Motor neuron (in vitro differentiated cells): ENCODE results near the gene POLD2. TPM values are rescaled to one million over a fixed set of nuclear protein-coding genes. Genes with fewer than 3 reads are reported as not detected.

Source experiments
- ATAC-seq, 8 experiments: fragments of 200-7000 bp; cut with Tn5 transposase; replicated peaks in 6 of 8; 2 replicates each; pipeline ENCODE4 v1.8.0; 2021; ENCODE audit warnings: mild to moderate bottlenecking in 8 of 8, moderate library complexity in 8 of 8
- H3K27ac ChIP-seq, 2 donors: fragments of 250-450 bp; sonication (Bioruptor Pico); 2 replicates each; pipeline ENCODE4 v1.9.0; 2021; ENCODE audit warnings: antibody characterized with exemption in 2 of 2, mild to moderate bottlenecking in 2 of 2, moderate library complexity in 1 of 2
- H3K4me1 ChIP-seq, 2 donors: fragments of 250-450 bp; sonication (Bioruptor Pico); replicated peaks in 1 of 2; 2 replicates each; pipeline ENCODE4 v1.6.1; 2021; ENCODE audit warnings: antibody characterized with exemption in 2 of 2, mild to moderate bottlenecking in 2 of 2, moderate library complexity in 1 of 2
- H3K4me3 ChIP-seq, 5 donors: fragments of 250-450 bp; sonication (Bioruptor Pico); 2 replicates each; pipeline ENCODE4 v1.9.0; 2021; ENCODE audit warnings: antibody characterized with exemption in 5 of 5, mild to moderate bottlenecking in 5 of 5, moderate library complexity in 4 of 5
- WGBS, 10 experiments: fragments of 450-650 bp; shearing (Covaris generic); methylation state at CpG; one replicate each; pipeline ENCODE4 v1.0.0; 2022; 5-methylcytosine and 5-hydroxymethylcytosine counted together
- in situ Hi-C, 9 experiments: fragments of 400-800 bp; cut with MboI; loops; one replicate each; pipeline ENCODE4 v1.15.0; 2021; ENCODE audit warnings: low sequenced_read_pairs in 9 of 9, low pct_unique_long_range_greater_than_20kb in 2 of 9; ENCODE audit not compliant: unreplicated experiment in 9 of 9
- total RNA-seq, 8 experiments: library from RNA; unstranded; fragments of 300-600 nt; gene quantifications; 2 replicates each; pipeline versions ENCODE4 v1.2.3 to v1.2.4, GENCODE V29; 2022

Gene POLD2
- total RNA-seq, 8 experiments from 2014 or later, result 53.7 to 146 (median 73.7) TPM

- Histone ChIP-seq H3K4me3 (no peak overlapping the region), H3K27ac (no peak overlapping the region), H3K4me1 (no peaks in the 10 kb centered on the region)
- in situ Hi-C loops, result no loop called here
- WGBS, 10 experiments, result 50 to 90% (median 57%) methylated on average over 1 to 3 of the region's 10 CpGs; no CpG with 5 or more reads in 7 of the 10 experiments
- peak in 6 of 8 experiments; percentile 13 to 88 (median 48) for ATAC-seq
Observed at GRCh38 chr7:44158096-44158872, 34.9 kb upstream of the POLD2 start.

DNA sequence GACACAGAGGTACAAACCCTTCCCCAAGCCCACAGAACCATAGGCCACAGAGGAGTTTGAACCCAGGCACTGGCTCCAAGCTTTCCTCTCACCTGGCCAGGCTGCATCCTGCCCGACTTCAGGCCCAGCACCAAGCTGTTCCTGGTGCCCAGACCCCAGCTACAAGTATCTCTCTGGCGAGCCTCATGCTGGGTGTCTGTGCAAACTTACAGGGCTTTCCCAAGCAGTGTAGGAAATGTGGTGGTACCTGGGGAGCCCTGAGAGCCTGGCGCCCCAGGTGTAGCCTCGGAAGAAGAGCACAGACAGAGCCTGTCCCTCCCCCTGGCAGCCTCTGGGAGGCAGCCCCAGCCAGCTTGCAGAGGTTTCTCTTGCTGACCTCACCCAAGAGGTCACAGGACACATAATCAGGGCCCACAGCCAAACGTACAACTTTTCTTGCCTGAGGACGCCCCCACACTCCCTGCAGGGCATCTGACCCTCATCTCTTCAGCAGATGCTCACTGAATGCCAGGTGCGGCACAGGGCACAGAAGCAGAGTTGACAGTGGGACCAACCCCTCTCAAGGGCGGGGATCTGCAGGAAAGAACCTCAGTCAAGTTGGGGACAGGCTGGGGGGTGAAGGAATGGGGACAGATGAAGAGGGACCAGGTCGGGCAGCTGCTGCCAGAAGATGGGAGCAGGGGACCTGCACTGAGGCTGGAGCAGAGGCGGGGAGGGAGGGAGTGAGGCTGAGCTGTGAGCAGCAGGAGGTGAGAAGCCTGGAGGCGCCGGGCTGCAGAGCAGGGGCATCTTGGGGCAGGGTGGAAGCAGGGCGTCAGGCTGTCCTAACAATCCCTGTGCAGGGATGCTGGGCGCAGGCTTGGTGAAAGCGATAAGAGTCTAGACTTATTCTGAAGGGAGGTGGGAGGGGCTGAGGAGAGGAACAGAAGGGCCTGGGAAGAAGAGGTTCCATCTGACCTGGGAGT is 34.0 kb upstream of the POLD2 start:
- H3K27ac ChIP-seq, result no peak overlapping the region
- WGBS, 10 experiments, result 56 to 100% (median 67%) methylated on average over 1 to 5 of the region's 15 CpGs; no CpG with 5 or more reads in 3 of the 10 experiments

DNA sequence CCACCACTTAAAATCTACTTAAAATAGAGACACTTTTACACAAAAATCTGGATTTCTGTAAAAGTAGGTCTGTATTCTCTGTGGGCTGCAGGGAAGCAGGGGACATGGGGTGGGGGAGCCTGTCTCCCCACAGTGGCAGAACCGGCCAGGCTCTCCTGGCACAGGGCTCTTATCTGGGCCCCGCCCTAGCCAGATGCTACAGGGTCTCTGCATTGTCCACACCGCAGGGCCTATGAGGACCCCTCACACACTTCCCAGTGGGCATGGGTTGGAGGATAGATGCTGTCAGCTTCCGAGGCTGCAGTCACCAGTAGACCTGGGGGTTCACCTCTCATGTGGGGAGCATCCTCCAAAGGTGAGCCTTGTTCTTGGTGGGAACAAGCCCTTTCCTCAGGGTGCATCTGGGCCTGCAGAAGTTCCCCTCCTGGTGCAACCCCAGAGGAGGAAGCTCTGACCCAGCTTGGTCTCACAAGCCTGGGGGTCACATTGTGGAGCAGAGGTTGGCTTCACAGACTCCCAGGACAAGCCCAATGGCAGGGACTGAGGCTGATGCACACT is 33.2 kb upstream of the POLD2 start:
- ATAC-seq, result no peak
- 100% methylated on average over 1 of the region's 4 CpGs; no CpG with 5 or more reads in 9 of the 10 experiments for WGBS, 10 experiments
- Histone ChIP-seq H3K27ac (no peak overlapping the region), H3K4me3 (no peak overlapping the region), H3K4me1 (no peaks in the 10 kb centered on the region)
- in situ Hi-C loops, result no loop called here

More for the DNA sequence above, 34.0 kb upstream of the POLD2 start:
- H3K4me3 ChIP-seq, result no peak overlapping the region
- in situ Hi-C loops, result no loop called here
- ATAC-seq, result peak in 1 of 8 experiments; percentile 8
- H3K4me1 ChIP-seq, result no peaks in the 10 kb centered on the region

DNA sequence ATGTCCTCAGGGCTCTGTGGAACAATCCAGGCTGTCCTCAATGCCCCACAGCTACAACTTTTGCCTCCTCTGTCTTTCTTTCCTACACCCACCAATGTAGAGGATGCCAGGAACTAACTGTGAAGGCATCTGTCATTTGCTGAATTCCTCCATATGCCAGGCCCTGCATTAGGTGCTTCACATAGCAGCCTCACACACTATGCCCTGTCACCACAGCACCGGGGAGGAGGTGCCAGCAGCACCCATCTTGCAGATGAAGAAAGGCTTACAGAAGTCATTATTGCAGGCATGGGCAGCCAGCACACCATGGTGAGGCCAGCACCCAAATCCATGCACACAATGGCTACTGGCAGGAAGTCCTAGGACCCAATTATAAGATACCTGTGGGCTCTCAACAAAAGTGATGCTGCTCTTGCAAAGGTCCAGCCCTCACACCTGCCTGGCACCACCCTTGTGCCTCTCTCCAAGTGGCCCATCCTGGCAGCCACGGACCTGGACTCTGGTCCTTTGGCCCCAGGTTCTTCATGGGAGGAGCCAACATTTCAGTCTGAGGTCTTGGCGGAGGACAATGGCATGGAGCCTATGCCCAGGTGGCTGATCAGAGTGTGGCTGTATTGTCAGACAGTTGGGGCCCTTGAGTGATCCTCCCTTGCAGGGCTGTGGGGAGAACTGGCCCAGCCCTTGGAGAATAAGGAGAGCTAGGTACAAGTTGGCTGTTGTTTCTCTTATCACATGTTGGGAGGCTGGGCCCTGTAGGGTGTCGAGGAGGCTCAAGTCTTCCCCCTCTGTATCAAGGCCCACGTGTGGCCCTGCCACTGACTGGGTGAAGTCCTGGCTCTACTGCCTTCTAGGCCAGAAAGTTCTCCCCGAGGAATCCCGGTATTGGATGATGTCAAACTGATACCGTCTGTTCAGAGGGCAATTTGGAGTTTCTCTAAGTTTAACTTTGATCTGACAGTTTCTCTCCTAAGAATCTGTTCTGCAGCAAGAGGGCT is 32.1 kb upstream of the POLD2 start:
- no peak overlapping the region for H3K4me3 ChIP-seq
- no peak for ATAC-seq
- in situ Hi-C loops, result no loop called here
- H3K4me1 ChIP-seq, result no peaks in the 10 kb centered on the region
- WGBS, 10 experiments, result 40 to 92% (median 82%) methylated on average over 1 to 4 of the region's 8 CpGs; no CpG with 5 or more reads in 5 of the 10 experiments
- H3K27ac ChIP-seq, result no peak overlapping the region

DNA sequence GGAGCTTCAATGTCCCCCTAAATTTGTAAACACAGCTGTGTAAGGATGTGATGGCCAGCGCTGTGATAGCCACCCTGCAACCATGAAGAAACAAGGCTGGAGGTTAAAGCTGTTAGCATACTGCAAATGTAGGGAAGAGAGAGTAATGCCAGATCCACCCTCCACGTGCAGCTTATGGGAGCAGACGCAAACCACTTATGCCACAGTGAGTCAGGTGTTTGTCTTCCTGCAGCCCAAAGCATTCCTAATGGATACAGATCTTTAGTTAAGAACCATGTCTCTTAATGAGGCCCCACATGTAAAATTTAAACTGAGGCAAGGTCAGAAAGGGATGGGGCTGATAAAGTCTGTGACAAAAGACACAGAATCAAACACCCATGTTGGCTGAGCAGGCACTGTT is 31.4 kb upstream of the POLD2 start:
- Histone ChIP-seq H3K4me1 (no peaks in the 10 kb centered on the region), H3K4me3 (no peak overlapping the region), H3K27ac (no peak overlapping the region)
- in situ Hi-C loops, result no loop called here
- ATAC-seq, result peak in 3 of 8 experiments; percentile 13 to 70 (median 42)
- WGBS, 10 experiments, result 0 to 80% (median 61%) methylated on average over 1 to 3 of the region's 3 CpGs; no CpG with 5 or more reads in 5 of the 10 experiments

- Histone ChIP-seq H3K27ac (no peak overlapping the region), H3K4me3 (no peak overlapping the region), H3K4me1 (no peaks in the 10 kb centered on the region)
- 89 to 100% methylated on average over 1 to 5 of the region's 5 CpGs; no CpG with 5 or more reads in 8 of the 10 experiments for WGBS, 10 experiments
- in situ Hi-C loops, result no loop called here
- ATAC-seq, result no peak
Observed at GRCh38 chr7:44153948-44154335, 30.6 kb upstream of the POLD2 start.

GRCh38 chr7:44152971-44153947 is 29.9 kb upstream of the POLD2 start:
- 60 to 100% (median 86%) methylated on average over 1 to 12 of the region's 22 CpGs; no CpG with 5 or more reads in 5 of the 10 experiments for WGBS, 10 experiments
- peaks cover 0 to under 1% of the 10 kb centered on the region in 2 donors for H3K4me1 ChIP-seq
- H3K4me3 ChIP-seq, result no peak overlapping the region
- in situ Hi-C loops, result no loop called here
- no peak overlapping the region for H3K27ac ChIP-seq
- no peak for ATAC-seq

GRCh38 chr7:44151956-44152355 is 28.6 kb upstream of the POLD2 start:
- Histone ChIP-seq H3K27ac (no peak overlapping the region), H3K4me1 (peaks cover 8 to 13% of the 10 kb centered on the region in 2 donors), H3K4me3 (no peak overlapping the region)
- WGBS, 10 experiments, result 60 to 90% (median 85%) methylated on average over 1 to 4 of the region's 9 CpGs; no CpG with 5 or more reads in 6 of the 10 experiments
- in situ Hi-C loops, result no loop called here
- ATAC-seq, result no peak

GRCh38 chr7:44150966-44151941 is 27.9 kb upstream of the POLD2 start:
- no peak for ATAC-seq
- Histone ChIP-seq H3K27ac (peak overlapping the region in 1 of 2 donors; percentile 35), H3K4me3 (no peak overlapping the region), H3K4me1 (peaks cover 15 to 20% of the 10 kb centered on the region in 2 donors)
- WGBS, 10 experiments, result 40 to 94% (median 82%) methylated on average over 1 to 6 of the region's 16 CpGs; no CpG with 5 or more reads in 4 of the 10 experiments
- in situ Hi-C loops, result no loop called here

DNA sequence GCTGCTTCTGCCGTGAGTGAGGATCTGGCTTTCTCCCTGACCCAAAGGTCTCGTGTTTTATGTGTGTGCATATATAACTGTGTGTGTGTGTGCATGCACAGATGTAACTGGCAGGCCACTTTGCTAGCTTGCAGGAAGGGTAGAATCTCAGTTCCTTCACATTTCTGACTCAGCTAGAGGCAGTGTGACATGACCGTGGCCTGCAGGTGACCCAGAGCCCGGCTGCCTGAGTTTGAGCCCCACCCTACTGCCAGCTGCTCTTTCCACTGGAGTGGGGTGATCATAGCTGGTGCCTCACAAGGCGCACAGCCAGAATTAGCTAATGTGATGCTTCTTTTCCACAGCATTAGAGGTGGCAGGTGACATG is 27.1 kb upstream of the POLD2 start:
- in situ Hi-C loops, result no loop called here

More for the DNA sequence above, 27.1 kb upstream of the POLD2 start:
- WGBS, 10 experiments, result 80 to 100% methylated on average over 2 of the region's 5 CpGs; no CpG with 5 or more reads in 8 of the 10 experiments
- Histone ChIP-seq H3K4me3 (no peak overlapping the region), H3K4me1 (peaks cover 21% of the 10 kb centered on the region in 2 donors), H3K27ac (peak overlapping the region in 1 of 2 donors; percentile 35)
- ATAC-seq, result peak in 7 of 8 experiments; percentile 12 to 70 (median 32)
